B cell (primary cell): ENCODE results near the gene COASY. TPM values are rescaled to one million over a fixed set of nuclear protein-coding genes. Genes with fewer than 3 reads are reported as not detected.

Experiments
- ATAC-seq: fragments of 200-7000 bp; cut with Tn5 transposase; one replicate; pipeline ENCODE4 v1.10.0; 2021; ENCODE audit warnings: low read depth, mild to moderate bottlenecking, moderate number of reproducible peaks, moderate library complexity
- CTCF ChIA-PET: fragments of 350-600 bp; sonication (Branson Sonifier 250); formaldehyde crosslinking; loops from one replicate; lab custom pipeline; 2021; ENCODE audit warnings: antibody characterized with exemption, inconsistent platforms; lab: Charles Lee
- POLR2A ChIA-PET: fragments of 350-600 bp; sonication (Branson Sonifier 250); formaldehyde crosslinking; loops from one replicate; lab custom pipeline; 2021; ENCODE audit warnings: antibody characterized with exemption; lab: Charles Lee
- DNase-seq: peaks from one replicate; pipeline ENCODE4 v3.0.0; 2013
- H2AFZ ChIP-seq: 2 replicates; pipeline ENCODE4 v1.6.1; 2012; ENCODE audit warnings: mild to moderate bottlenecking, low read depth, low read length; ENCODE audit not compliant: insufficient read depth, poor library complexity, severe bottlenecking
- H3K27ac ChIP-seq, 2 donors: 1 replicate in 1 of 2; 2 replicates in 1 of 2; pipeline ENCODE4 v1.5.1; 2012 to 2013; ENCODE audit warnings: low read length in 2 of 2, mild to moderate bottlenecking in 2 of 2, moderate library complexity in 1 of 2
- H3K27me3 ChIP-seq, 4 experiments: fragments of 200-600 bp in 1 of 4; sonication (generic) in 1 of 4; replicated peaks in 1 of 4; 1 replicate in 2 of 4; 2 replicates in 2 of 4; pipeline versions ENCODE4 v1.6.1 to v1.7.0; 2013 to 2016; ENCODE audit warnings: low read length in 3 of 4, mild to moderate bottlenecking in 2 of 4, mixed read lengths in 1 of 4, moderate library complexity in 1 of 4; ENCODE audit not compliant: insufficient read depth in 4 of 4, control insufficient read depth in 3 of 4; ENCODE audit errors: control extremely low read depth in 1 of 4
- H3K36me3 ChIP-seq, 2 experiments: replicated peaks in 1 of 2; 1 replicate in 1 of 2; 2 replicates in 1 of 2; pipeline versions ENCODE4 v1.6.1 to v1.7.1; 2013; ENCODE audit warnings: low read length in 1 of 2; ENCODE audit not compliant: insufficient read depth in 2 of 2, control insufficient read depth in 1 of 2; ENCODE audit errors: control extremely low read depth in 1 of 2, extremely low read depth in 1 of 2
- H3K4me1 ChIP-seq, 2 donors: fragments of 200-600 bp in 1 of 2; sonication (generic) in 1 of 2; 1 replicate in 1 of 2; 2 replicates in 1 of 2; pipeline versions ENCODE4 v1.5.1 to v1.6.1; 2013 to 2017; ENCODE audit warnings: low read length in 2 of 2; ENCODE audit not compliant: control insufficient read depth in 2 of 2, insufficient read depth in 2 of 2
- H3K4me2 ChIP-seq: replicated peaks from 2 replicates; pipeline ENCODE3; 2012; ENCODE audit warnings: mild to moderate bottlenecking, low read depth, low read length; ENCODE audit not compliant: poor library complexity, severe bottlenecking
- H3K4me3 ChIP-seq, 5 experiments: fragments of 200-600 bp in 1 of 5; sonication (generic) in 1 of 5; 1 replicate in 3 of 5; 2 replicates in 2 of 5; pipeline versions ENCODE4 v1.5.1 to v1.7.0; 2011 to 2016; ENCODE audit warnings: low read length in 4 of 5, mild to moderate bottlenecking in 4 of 5, low read depth in 2 of 5, control low read depth in 1 of 5, moderate library complexity in 1 of 5; ENCODE audit not compliant: insufficient read depth in 1 of 5; ENCODE audit errors: control extremely low read depth in 1 of 5, extremely low read depth in 1 of 5
- H3K79me2 ChIP-seq: fragments of 200-600 bp; sonication (generic); one replicate; pipeline ENCODE4 v1.6.0; 2016; ENCODE audit warnings: low read length; ENCODE audit not compliant: control insufficient read depth, insufficient read depth
- H3K9ac ChIP-seq: fragments of 200-600 bp; sonication (generic); 2 replicates; pipeline ENCODE4 v1.6.1; 2017; ENCODE audit warnings: mild to moderate bottlenecking, low read length, moderate library complexity
- H3K9me3 ChIP-seq, 3 donors: one replicate each; pipeline versions ENCODE4 v1.6.1 to v1.7.1; 2013; ENCODE audit warnings: low read length in 2 of 3; ENCODE audit not compliant: control insufficient read depth in 2 of 3, insufficient read depth in 1 of 3; ENCODE audit errors: control extremely low read depth in 1 of 3
- H4K20me1 ChIP-seq: 2 replicates; pipeline ENCODE4 v1.6.0; 2012; ENCODE audit warnings: mild to moderate bottlenecking, low read length; ENCODE audit not compliant: insufficient read depth, control insufficient read depth, poor library complexity, severe bottlenecking
- H3K27ac Mint-ChIP-seq: one replicate; pipeline ENCODE4 v1.8.0; 2021; ENCODE audit warnings: mixed read lengths
- H3K27me3 Mint-ChIP-seq: one replicate; pipeline ENCODE4 v1.8.0; 2021; ENCODE audit warnings: mixed read lengths
- H3K4me1 Mint-ChIP-seq: one replicate; pipeline ENCODE4 v1.8.0; 2021; ENCODE audit warnings: mixed read lengths
- H3K4me3 Mint-ChIP-seq: one replicate; pipeline ENCODE4 v1.8.0; 2021; ENCODE audit warnings: mixed read lengths
- H3K9me3 Mint-ChIP-seq: one replicate; pipeline ENCODE4 v1.8.0; 2022; ENCODE audit warnings: mixed read lengths; ENCODE audit not compliant: insufficient read depth
- EZH2 ChIP-seq: IDR thresholded peaks from 2 replicates; pipeline ENCODE4 v1.6.1; 2012; ENCODE audit warnings: borderline replicate concordance, low read depth, mild to moderate bottlenecking, moderate library complexity, low read length; ENCODE audit not compliant: insufficient read depth, poor library complexity, severe bottlenecking
- WGBS: methylation state at CpG from one replicate; pipeline ENCODE4 v1.1.5; 2013; ENCODE audit warnings: missing lambda C conversion rate; ENCODE audit not compliant: insufficient coverage; 5-methylcytosine and 5-hydroxymethylcytosine counted together
- intact Hi-C: fragments of 100-400 bp; cut with micrococcal nuclease; formaldehyde crosslinking; loops from one replicate; pipeline ENCODE4 v1.10.0; 2022
- polyA plus RNA-seq: library from polyadenylated mRNA; depleted of rRNA; stranded (reverse); fragments of >200 nt; gene quantifications from 2 replicates; pipeline ENCODE4 v1.2.3, GENCODE V29; 2012
- total RNA-seq, 2 donors: library from RNA; stranded (reverse); fragments of 120-200 nt in 1 of 2; gene quantifications; 1 replicate in 1 of 2; 2 replicates in 1 of 2; pipeline versions ENCODE4 v1.2.3 to v1.2.4, GENCODE V29; 2013 to 2022
- TF ChIP-seq, protein P1 (sequence below): fragments of 200-600 bp; IDR thresholded peaks from one replicate; pipeline ENCODE4 v1.8.0; 2022; ENCODE audit warnings: antibody characterized with exemption, mild to moderate bottlenecking

The COASY gene
- total and polyA plus RNA-seq, 2 donors (not counting 1 experiment from before 2014, with no cell fraction given), result 76.6 to 82.3 TPM

GRCh38 chr17:42547698-42548069, 14.3 kb upstream of the COASY start:
- Histone ChIP-seq H3K4me2 (peak overlapping the region; percentile 80), H2AFZ (peak overlapping the region; percentile 66), H3K4me3 (peak overlapping the region in 1 of 5 experiments; percentile 48), H3K9ac (peak overlapping the region; percentile 62), H3K27me3 (no peaks in the 10 kb centered on the region), H4K20me1 (peaks cover 10% of the 10 kb centered on the region), H3K9me3 (no peaks in the 10 kb centered on the region), H3K4me1 (peaks cover 10 to 16% of the 10 kb centered on the region in 2 donors), H3K36me3 (peaks cover 0 to 4% of the 10 kb centered on the region in 2 experiments), H3K79me2 (peaks cover 3% of the 10 kb centered on the region), H3K27ac (no peak overlapping the region)
- DNase-seq (no peak), ATAC-seq (no peak)
- Mint-ChIP-seq H3K4me1 (peaks cover 16% of the 10 kb centered on the region), H3K9me3 (no peaks in the 10 kb centered on the region), H3K4me3 (peak overlapping the region; percentile 74), H3K27me3 (no peaks in the 10 kb centered on the region), H3K27ac (peak overlapping the region; percentile 10)
- 87% methylated on average over 14 of the region's 14 CpGs for WGBS
- POLR2A ChIA-PET, result interaction anchor here (1.0 to 2.1 kb wide), 7 partner anchors 12 to 276 kb away, joined by 3 to 12 read pairs (median 6); partner anchors contain the start of genes BECN1, MLX, NAGLU and PSMC3IP
- CTCF ChIA-PET, result interaction anchor here (0.7 to 3.0 kb wide), 14 partner anchors 9 to 435 kb away, joined by 3 to 39 read pairs (median 4); partner anchors contain the start of genes DHX58, MLX, NAGLU and PSMC3IP
- intact Hi-C loops, result loop anchor here (1.0 kb wide), 5 partner anchors 11 to 31 kb away; partner anchors contain the start of genes COASY, MLX and NAGLU
- no peak for TF ChIP-seq EZH2
- TF ChIP-seq, protein P1, sequence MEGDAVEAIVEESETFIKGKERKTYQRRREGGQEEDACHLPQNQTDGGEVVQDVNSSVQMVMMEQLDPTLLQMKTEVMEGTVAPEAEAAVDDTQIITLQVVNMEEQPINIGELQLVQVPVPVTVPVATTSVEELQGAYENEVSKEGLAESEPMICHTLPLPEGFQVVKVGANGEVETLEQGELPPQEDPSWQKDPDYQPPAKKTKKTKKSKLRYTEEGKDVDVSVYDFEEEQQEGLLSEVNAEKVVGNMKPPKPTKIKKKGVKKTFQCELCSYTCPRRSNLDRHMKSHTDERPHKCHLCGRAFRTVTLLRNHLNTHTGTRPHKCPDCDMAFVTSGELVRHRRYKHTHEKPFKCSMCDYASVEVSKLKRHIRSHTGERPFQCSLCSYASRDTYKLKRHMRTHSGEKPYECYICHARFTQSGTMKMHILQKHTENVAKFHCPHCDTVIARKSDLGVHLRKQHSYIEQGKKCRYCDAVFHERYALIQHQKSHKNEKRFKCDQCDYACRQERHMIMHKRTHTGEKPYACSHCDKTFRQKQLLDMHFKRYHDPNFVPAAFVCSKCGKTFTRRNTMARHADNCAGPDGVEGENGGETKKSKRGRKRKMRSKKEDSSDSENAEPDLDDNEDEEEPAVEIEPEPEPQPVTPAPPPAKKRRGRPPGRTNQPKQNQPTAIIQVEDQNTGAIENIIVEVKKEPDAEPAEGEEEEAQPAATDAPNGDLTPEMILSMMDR, result no peak
